NCI-H1092 (cell line): Measurements from ENCODE around the gene MYH10.

Experiments used
- DNase-seq: peaks from one replicate; lab custom pipeline; 2025; lab: John Stamatoyannopoulos, UW

MYH10 gene

DNA sequence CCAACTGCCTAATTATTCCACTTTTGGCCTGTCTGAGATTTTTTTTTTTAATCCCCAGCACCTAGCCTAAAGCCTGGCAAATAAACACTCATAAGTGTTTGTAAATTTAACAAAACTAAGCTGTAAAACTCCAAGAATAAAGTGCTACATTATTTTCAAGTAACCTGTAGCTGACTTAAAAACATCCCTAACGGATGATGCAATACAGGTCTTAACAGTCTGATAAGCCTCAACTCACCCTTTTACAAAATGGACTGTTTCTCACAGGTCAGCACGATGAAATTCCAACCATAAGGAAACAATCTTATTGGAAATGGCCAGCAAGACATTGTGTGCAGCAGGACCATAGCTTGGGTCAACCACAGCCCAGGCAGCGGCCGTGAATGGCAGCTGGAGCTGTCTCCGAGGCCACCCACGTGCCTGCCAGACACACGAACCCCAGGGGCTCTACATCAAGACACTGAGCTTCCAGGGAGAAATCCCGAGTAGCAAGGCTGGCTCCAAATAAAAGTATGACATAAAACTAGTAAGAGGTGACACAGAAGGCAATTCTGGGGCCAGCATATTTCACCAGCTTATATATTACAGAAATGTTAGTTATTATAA is 135.9 kb downstream of the MYH10 start:
- no peak for DNase-seq

DNA sequence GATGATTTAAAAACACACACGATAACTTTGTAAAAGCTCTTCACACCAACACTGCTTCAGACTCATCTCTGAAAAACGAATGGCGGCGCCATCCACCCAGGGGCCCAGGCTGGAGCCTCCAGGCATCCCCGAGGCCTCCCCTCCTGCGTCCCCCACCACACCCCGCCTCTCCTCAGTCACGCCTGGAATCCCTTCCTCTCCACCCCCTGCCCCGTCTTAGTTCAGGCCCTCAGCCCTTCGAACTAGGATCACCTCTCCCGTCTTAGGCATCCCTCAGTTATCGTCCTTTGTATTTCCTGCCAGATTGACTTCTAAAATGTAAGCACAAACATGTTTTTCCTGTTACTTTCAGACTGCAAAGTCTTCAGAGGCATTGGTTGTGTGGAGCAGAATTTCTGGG is 136.5 kb downstream of the MYH10 start:
- no peak for DNase-seq

DNA sequence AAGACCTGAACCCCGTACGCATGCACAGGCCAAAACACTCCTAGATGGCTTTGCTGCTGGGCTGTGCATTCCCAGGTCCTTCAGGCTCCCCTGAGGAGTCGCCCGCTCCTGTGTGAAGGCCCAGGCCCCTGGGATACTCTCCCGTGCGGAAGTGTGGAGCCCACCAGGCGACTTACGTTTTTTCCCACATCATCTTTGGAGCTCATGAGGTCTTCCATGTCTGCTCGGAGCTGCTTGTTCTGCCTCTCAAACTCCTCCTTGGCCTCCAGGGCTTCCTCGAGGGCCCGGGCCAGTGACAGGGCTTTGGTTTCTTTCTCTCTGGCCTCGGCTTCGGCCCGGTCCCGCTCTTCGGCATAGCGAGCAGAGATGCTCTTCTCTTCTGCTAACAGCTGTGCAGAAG is 138.4 kb downstream of the MYH10 start:
- no peak for DNase-seq

DNA sequence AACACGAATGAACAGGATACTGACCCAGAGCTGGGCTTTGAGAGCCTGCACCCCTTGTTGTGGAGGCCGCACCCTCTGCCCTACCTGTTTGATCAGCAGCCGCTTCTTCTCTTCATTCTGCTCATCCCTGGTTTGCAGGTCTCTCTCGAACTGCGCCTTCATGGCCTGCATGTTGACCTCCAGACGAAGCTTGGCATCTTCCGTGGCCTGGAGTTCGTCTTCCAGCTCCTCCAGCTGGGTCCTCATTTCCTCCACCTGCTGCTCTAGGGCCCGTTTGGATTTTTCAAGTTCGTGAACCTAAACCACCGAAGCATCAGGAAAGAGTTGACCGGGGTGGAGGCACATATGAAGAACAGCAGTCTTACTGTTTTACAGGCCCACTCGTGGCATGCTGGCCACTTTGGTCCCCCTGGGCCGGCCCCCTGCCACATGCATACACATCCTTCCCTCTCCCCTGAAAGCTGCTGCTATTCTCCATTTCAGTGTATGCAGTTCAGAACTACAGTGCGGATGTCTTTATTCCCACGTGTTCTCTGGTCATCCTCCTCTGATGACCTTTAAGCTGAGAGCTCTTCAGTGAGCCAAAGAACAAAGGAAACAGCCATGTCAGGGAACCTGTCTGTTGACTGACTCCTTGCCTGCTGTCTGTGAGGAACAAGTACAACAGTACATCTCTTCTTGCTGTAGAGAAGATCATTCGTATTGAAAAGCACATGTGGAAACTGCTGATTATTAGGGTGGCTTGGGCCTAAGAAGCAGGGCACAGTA is 140.1 kb downstream of the MYH10 start:
- DNase-seq, result no peak

DNA sequence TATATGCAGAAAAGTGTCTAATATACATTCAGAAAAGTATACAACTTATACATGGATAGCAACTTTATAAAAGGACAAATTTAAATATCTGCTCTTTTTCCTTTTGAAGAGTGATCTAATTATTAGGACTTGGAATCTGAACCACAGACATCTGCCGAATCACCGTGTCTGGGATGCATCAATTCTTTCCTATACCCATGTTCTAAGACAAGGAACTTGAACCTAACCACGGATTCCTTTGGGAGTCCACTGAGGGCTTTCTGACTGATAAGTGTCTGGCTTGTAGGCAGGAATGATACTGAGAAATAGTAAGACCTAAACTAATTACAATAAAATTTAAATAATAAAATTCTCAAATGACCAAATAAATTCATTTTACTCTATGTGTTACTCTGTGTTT is 140.7 kb downstream of the MYH10 start:
- no peak for DNase-seq

DNA sequence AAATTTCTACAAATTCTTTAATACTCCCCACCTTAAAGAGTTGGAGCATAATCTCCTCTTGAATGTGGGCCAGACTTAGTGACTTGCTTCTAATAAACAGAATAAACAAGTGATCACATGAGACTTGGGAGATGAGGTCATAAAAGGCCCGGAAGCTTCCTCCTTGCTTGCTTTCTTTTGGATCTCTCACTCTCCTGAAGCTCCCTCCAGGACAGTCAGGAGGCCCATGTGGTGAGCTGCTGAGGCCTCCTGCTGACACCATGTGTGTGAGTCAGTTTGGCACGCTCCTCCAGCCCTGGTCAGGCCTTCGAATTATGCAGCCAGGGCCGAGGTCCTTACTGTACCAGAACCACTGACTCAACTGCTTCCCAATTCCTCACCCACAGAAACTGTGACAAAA is 141.6 kb downstream of the MYH10 start:
- no peak for DNase-seq

DNA sequence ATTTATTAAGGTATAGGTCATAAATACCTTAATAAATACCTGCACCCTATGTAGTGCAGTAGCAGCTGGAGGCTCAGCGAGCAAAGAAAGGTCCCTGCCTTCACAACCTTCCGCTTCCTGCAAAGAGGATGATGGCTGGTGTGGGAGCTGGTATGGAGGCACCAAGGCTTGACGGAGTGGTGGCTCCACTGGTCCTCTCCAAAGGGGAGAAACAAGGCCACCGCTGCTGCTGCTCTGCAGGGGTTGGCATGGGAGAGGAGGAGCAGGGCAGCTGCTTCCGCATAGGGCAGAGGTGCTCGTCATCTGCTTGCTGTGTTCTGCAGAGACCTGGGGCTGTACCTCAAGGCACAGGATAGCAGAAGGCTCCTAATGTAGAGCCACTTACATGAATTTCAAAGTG is 142.0 kb downstream of the MYH10 start:
- no peak for DNase-seq

DNA sequence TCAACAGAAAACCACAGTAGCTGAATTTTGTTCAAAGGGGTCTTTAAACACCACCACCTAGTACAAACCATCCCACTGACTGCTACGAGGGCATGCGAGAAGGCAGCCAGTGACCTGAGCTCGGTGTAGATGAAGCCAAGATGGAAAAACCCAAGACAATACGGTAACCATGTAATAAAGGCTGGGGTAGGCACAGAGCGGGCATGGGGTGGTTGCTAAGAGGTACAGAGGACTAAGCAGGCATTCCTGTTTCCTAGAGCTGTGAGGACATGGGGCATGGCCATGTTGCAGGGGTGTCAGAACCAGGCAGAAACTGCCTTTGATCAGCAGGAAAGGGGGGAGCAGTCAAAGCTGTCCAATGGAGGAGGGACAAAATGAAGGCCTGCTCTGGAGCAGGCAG is 142.8 kb downstream of the MYH10 start:
- no peak for DNase-seq

DNA sequence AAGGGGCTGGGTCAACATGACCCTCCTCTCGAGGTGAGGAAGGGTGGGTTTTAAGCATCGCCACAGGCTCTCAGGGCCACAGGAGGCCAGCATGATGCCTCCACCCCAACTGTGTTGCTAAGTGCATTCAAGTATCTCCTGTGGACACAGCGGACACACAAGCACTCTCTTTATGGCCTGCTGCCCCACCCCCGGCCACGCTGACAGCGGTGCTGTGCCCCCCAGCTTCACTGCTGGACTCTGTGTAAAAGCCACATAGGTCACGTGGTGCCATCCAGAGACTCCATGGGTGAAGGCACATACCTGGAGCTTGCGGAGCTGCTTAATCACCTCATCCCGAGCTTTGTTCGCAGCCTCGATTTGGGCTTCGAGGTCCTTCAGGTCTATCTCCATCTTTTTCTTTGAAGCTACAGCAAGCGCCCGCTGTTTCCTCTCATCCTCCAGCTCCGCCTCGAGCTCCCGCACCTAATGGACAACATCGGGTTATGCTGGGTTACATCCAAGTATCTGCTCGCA is 143.3 kb downstream of the MYH10 start:
- no peak for DNase-seq

DNA sequence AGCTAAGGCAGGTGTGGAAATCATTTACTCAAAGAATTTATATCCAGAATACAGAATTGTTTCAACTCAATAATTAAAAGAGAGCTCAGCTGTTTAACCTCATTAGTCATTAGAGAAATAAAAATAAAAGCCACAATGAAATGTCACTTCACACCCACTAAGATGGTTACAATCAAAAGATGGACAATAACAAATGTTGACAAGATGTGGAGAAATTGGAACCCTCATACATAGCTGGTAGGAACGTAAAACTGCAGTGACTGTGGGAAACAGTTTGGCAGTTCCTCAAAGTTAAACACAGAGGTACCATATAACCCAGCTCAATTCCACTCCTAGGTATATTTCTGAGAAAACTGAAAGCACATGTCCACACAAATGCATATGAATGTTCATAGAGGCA is 145.0 kb downstream of the MYH10 start:
- DNase-seq, result no peak

DNA sequence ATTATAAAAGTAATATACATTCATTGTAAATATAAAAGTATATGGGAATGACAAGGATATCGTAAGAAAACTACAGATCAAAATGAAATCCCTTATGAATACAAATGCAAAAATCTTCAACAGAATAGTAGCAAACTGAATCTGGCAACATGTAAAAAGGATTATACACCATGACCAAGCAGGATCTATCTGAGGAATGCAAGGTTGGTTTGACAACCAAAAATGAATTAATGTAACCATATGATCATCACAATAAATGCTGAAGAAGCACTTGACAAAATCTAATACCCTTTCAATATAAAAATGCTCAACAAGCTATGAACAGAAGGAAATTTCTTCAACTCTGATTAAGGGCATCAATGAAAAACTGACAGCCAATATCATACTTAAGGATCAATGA is 146.1 kb downstream of the MYH10 start:
- no peak for DNase-seq

DNA sequence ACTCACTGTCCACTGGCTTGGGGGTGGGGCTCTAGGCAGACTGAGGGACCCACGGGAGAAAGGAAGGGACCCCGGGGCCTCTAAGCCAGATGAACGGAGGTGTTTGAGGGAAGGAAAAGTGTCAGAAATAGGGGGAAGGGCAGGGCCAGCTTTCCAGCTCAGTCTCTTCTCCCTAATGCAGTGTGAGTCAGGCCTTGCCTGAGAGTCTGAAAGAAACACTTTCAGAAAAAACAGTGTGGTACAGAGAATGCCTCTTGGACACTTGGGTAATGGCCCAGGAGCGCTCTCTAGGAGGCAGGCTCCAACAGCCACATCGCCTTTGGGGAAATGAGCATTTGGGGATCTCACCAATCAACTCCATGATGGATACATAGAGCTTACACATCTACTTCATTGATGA is 148.0 kb downstream of the MYH10 start:
- DNase-seq, result no peak

DNA sequence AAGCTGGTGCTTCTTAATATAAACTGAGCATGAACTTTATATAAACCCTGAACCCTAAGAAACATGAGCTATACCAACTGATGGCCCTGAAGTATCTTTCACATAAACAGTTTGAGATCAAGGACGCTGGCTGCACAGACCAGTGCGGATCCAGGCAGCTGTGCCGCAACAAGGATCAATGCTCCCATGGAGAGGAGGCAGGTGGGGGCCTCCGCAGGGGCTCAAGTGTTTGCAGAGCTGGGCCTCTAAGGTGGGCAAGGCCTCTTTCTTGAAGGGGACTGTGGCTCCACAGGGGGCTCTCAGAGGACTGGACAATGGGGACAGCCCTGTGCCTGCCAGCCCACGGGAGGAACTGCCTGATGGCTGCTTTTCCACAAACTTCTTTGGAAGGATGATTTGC is 148.8 kb downstream of the MYH10 start:
- no peak for DNase-seq

DNA sequence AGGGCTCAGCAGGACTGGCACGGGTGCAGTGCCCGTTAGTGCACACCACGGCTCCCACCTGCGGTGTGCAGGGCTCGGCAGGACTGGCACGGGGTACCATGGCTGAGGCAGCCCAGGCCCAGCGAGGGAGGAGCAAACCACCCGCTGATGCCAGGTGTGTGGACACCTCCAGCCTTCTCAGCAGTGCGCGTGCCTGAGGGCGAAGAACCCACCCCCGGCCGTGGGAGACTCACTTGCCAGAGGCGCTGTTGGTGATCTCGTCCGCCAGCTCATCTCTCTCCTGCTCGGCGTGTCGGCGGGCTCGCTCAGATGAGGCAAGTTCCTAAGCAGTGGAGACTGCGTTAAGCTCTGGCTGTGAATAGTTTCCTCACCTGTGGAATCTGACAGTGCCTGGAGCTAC is 149.4 kb downstream of the MYH10 start:
- DNase-seq, result no peak

DNA sequence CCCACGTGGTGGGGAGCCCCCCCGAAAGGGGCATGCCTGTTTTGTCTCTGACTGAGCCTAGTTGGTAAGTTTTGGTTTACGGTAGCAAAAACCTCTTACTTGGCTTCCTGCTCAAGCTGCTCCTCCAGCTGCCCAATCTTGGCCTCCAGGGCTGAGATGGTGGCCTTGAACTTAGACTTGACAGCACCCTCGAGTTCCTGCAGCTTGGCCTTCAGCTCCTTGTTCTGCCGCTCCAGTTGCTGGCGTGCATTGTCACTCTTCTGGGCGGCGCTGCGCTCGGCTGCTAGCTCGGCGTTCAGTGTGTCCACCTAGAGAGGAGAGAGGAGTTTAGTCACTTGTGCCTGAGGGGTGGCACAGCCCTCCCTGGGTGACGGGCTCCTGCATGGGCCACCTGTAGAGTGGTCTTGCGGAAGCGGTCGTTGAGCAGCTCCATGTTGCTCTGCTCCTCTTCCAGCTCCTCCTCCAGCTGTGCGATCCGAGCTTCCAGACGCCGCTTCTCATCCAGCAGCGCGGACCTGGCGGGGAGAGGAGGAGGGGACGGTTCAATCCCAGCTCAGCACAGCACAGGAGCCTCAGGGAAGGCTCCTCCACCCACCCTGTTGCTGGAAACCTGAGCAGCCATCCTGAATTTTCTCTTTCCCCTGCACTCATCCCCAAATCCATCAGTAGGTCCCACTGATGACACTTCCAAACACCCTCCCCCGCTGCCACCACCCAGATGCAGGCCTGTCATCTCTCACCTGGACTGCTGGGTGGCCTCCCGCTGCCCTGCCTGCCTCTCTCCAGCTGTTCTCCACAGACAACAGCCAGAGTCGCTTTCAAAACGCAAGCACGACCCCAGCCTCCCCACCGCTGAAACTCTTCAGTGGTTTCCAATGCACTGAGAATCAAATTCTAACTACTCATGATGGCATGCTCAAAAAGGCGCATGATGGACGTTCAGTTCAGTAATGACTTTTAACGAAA is 150.2 kb downstream of the MYH10 start:
- DNase-seq, result no peak

DNA sequence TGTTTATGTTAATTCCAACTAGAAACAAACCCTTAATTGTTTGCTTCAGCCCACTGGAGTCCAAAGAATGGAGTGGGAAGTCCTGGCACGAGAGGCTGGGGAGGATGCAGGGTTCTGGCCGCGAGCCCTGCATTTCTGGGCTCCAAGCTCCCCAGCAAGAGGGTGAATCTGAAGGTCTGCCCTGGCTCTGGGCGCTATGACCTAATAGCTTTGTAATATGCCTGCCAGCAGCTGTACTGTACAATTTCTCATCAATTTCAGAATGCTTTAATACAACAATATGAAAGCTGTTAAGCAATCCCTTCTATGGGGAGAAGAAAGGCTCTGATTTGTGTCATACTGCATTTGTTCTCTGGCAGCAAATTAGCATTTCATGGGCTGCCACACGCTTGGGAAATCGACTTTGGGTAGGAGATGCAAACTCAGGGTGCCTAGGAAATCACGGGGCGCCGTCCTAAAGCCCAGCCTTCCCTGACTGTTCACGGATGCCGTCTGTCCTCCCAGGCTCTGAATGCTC is 151.0 kb downstream of the MYH10 start:
- no peak for DNase-seq

DNA sequence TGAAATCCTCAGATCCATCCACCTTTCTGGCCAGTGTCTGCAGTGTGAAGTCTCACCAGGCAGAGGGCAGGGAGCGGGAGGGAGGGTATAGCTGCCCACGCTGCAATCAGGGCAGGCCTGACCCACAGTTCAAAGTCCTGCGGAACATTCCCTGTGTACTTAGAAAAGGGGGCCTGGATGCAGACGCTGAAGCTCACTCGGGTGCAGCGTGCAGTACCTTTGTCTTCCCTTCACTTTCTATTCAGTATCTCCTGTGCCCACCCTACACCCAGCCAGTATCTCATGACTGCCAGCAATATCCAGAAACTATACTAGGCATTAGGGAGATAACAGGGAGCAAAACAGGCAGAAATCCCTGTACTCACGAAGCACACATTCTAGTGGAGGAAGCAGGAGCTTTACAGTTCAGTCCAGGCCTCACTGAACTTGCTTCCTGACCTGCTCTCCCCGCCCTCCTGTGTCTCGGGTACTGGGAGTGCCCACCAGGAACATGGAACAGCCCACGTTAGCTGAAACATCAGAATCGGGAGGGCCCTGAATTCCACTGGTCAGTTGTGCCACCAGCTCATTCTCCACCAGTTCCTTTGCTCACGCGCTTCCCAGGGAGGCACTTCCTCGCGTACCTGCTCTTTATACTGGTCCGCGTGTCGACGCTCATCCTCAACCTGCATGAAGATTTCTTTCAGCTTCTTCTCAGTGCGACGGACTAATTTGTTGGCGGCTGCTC is 152.6 kb downstream of the MYH10 start:
- no peak for DNase-seq

DNA sequence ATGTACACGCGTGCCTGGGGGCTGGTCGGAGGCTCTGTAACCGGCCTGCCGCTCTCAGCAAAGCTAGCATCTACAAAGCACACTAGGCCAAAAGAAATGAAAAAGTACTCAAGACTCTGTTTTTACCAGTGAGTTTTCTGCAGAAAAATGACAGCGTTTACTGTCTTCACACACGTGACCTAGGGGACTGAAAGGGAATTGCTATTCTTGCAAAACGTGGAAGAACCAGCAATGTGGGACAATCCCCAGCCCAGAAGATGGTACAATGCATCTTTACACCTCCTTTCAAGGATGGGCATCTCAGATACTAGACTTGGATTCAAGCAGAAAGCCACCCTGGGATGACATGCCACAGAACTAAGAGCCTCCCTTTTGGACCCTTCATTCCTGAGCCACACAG is 153.4 kb downstream of the MYH10 start:
- no peak for DNase-seq

DNA sequence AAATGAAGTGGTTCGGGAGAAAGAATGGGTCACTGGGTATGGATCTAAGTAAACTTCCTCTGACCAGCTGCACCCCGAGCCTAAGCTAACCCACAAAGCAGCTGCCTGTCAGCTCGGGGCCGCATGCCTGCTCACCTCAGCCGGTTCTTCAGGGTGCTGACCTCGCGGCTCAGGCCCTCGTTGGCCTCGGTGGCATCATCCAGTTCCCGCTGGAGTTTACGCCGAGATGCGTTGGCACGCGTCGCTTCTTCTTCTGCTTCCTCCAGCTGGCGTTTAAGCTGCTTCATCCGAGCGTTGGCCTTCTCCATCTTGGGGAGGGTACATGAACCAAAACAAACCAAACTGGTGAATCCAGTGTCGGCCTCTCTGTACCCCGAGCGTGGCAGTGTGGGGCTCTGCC is 153.8 kb downstream of the MYH10 start:
- DNase-seq, result no peak

DNA sequence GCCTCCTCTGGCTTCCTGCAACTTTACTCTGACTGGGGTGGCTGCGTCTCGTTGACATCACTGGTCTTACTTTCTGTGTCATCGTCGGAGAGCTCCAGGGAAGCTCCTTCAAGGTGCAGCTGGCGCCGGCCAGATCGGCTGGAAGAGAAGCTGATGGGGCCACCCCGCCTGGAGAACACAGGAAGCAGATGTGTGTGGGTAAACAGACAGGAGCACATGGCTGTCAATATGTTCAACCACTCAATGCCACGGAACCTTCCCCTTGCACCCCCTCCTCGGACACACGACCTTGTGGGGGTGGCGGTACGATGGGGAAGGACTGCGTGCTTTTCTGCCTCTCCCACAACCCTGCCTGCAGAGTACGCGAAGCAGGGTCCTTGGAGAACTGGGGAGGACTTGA is 154.7 kb downstream of the MYH10 start:
- no peak for DNase-seq

DNA sequence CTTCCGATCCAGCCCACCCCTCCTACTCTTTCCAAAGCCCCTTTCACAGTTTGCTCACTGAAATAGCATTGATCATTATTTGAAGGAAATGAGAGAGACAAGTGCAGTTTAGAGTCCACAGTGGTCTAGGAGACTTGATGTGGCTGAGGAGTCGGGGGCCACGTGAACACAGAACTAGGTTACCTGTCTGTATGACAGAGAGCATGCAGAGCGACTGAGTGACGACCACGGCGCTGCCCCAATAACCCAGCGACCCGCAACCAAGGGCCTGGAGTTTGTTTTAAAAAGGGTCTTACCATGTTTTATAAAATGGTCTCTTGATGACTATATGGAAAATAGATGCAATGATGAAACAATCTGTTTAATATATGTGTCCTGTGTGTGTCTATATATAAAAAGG is 155.3 kb downstream of the MYH10 start:
- no peak for DNase-seq

DNA sequence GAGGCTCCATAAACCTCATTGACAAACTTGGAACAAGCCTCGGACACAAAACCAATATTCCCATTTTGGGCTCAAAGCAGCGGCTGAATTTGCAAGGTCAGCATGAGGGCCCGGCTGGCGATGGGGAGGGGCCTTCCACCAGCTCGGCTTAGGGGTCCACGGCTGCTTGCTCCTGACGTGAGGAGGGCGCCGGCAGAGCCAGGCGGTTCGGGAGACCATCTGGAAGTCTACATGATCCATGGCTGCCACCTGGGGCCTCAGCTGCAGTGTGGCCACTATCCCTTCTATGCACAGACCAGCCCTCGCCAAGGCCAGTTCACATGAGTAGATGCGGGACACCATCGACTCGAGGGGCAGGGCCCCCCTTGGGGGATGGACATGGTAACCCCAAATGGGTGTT is 155.7 kb downstream of the MYH10 start:
- no peak for DNase-seq
